AG09319 (cell line): Measurements from ENCODE around the gene BOD1L2.

Source experiments
- DNase-seq: peaks from one replicate; pipeline ENCODE4 v3.0.0-alpha.2; 2010; ENCODE audit warnings: low read depth; ENCODE audit errors: extremely low read depth
- CTCF ChIP-seq: IDR thresholded peaks from 2 replicates; pipeline ENCODE4 v1.5.1; 2011; ENCODE audit warnings: low read depth, mild to moderate bottlenecking, inconsistent platforms, low read length, moderate library complexity

Gene BOD1L2

GRCh38 chr18:57122936-57123510 is 23.9 kb upstream of the BOD1L2 start:
- TF ChIP-seq CTCF: no peak
- no peak for DNase-seq

DNA sequence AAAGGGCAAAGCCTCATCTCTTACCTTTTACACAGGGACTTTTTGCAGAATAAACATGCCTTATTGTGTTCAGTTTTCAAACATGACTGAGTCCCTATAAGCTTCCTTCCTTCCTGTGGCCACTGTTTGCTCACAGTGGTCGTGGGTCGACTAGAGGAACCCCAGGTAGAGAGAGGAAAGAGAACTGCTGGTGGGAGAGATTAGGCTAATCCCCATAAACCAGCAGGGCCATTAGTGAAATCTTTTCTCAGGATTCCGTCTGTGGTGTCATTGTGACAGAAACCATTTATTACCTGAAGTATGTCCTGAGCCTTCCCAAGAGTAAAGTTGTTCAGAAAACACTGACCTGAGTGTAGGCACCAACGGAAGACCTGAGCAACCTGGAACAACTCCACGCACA is 21.3 kb upstream of the BOD1L2 start:
- no peak for DNase-seq
- no peak for TF ChIP-seq CTCF

DNA sequence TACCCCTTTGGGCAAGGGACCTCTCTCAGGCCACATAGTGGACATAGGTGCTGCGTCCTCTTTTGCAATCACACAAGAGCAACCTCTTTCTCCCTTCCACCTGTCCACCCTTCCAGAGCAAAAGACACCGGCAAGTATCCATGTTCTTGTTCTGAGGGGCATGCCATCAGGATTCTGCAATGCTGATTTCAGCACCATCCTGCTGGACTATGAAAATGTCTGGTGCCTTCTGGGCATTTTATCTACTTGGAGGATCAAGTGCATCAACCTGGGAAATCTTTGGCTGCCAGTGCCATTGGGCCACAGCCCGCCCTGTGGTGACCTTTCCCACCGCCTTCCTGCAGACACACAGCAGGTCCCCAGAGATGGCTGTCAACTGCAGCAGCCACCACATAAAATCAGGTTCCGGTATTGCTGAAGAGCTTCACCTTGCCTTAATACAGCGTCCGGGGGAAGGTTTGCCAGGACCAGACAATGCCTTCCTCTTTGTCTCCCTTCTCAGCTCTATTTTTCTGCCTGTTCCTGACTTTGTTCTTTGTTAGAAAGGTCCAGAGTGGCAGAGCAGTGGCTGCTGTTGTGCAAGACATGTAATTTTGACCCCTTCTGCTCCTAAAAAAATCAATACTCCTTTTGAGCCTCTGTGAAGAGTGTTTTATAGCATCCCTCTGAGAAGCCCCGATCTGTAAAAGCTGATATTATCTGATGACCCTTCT is 18.5 kb upstream of the BOD1L2 start:
- DNase-seq: no peak
- no peak for TF ChIP-seq CTCF

DNA sequence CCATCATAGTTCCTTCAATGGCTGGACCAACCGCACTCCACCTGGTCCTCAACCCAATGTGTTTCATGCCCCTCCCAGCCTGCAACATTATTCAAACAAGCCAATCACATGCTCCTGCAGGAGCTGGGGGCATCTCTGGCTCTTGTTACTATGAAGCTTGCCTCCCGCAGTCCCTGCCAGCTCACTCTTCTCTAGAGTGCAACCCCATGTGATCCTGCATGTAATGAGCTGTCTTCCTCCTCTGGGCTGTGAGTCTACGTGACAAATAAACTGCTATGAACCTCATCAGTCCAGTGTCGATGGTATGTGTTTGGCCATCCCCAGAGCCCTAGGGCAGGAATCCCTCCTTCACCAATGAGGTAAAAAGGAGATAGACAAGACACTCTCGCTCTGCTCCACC is 15.8 kb upstream of the BOD1L2 start:
- TF ChIP-seq CTCF: no peak
- DNase-seq: no peak

DNA sequence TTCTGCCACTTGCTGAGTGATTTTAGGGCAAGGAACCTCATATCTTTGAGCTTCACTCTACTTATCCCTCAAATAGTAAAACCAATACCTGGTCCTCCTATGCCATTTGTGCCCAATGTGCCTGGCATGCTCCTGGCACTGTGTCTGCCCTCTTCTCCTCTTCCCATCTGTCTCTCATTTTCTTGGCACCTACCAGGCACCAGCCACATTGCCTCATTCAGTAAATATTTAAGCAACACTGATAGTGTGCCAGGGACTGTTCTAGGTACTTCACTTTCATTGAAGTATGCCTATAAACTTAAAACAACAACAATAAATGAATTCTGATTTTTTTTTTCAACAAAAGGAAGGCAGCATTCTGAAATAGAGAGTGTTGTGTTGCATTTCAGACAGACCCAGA is 15.1 kb upstream of the BOD1L2 start:
- no peak for DNase-seq
- no peak for TF ChIP-seq CTCF

DNA sequence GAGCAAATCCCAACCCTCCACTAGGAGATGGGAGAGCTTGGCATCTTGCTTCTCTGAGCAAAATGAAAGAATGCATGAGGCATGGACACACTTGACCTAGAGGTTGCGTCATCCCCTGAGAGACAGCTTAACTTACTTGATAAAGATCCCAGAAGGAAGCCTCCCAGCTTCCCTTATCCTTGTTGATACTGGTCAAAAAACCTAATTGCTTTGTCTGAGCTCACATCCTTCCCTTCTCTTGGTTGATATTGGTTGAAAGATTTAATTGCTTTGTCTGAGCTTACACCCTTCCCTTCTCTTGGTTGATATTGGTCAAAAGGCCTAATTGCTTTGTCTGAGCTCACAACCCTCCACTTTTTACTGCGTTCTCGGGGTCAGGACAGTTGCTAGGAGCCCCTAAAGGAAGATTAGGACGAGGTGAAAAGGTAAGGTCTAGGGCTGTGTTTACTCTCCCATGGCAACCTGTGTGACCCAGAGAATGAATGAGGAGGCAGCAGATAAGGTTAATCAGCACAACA is 12.2 kb upstream of the BOD1L2 start:
- no peak for DNase-seq
- no peak for TF ChIP-seq CTCF

DNA sequence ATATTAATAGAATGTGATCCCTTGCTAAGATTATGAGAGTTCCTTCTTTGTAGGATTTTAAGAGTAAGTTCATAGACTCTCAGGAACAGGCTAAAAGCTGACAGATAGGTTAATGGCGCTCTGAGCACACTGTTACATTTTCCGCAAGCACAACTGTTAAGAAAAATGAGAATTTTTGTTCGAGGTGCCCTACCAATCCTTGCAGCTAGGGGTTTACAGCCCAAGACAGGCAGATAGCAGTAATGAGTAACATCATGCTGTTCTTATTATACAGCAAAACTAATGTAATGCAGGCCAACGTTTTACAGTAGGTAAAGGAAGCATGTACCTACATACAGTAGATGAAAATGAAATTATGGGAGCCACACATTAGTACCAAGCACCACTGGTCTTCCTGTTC is 11.2 kb upstream of the BOD1L2 start:
- no peak for TF ChIP-seq CTCF
- DNase-seq: no peak
